SK-N-SH treated with all-trans-retinoic acid at 6 μM for 48 hours (cell line): Measurements from ENCODE around the gene FITM1.
"Not testable (repeated sequence)": the region's sequence is repeated elsewhere in the genome, so short reads cannot be mapped to it uniquely, and the experiment has no call there.

Source experiments
- ATAC-seq: fragments of 200-7000 bp; cut with Tn5 transposase; 3 replicates; pipeline ENCODE4 v1.9.1; 2020; ENCODE audit warnings: mild to moderate bottlenecking, moderate library complexity
- ARNTL ChIP-seq: fragments of 450-650 bp; formaldehyde crosslinking; IDR thresholded peaks from 2 replicates; pipeline ENCODE4 v1.5.0; 2020; ENCODE audit warnings: low read depth, mild to moderate bottlenecking, moderate library complexity, borderline replicate concordance
- BACH2 ChIP-seq: fragments of 250-450 bp; sonication (Bioruptor Pico); IDR thresholded peaks from 2 replicates; pipeline ENCODE4 v1.9.0; 2021; ENCODE audit warnings: mild to moderate bottlenecking, borderline replicate concordance
- CSDC2 ChIP-seq: fragments of 250-450 bp; sonication (Bioruptor Pico); IDR thresholded peaks from 2 replicates; pipeline ENCODE4 v1.5.0; 2020; ENCODE audit warnings: mild to moderate bottlenecking, moderate library complexity
- CSRNP3 ChIP-seq: fragments of 250-450 bp; sonication (Bioruptor Pico); IDR thresholded peaks from 2 replicates; pipeline ENCODE4 v1.5.1; 2021; ENCODE audit warnings: mild to moderate bottlenecking, moderate library complexity
- ESRRG ChIP-seq: fragments of 250-450 bp; sonication (Bioruptor Pico); IDR thresholded peaks from 2 replicates; pipeline ENCODE4 v1.6.1; 2021; ENCODE audit warnings: mild to moderate bottlenecking
- GLIS3 ChIP-seq: fragments of 250-450 bp; sonication (Bioruptor Pico); IDR thresholded peaks from 2 replicates; pipeline ENCODE4 v1.5.0; 2020; ENCODE audit warnings: mild to moderate bottlenecking, moderate library complexity
- ISL1 ChIP-seq: fragments of 250-450 bp; sonication (Bioruptor Pico); IDR thresholded peaks from 2 replicates; pipeline ENCODE4 v2.1.2; 2022; ENCODE audit warnings: mild to moderate bottlenecking, moderate library complexity
- OSR1 ChIP-seq: fragments of 250-450 bp; sonication (Bioruptor Pico); IDR thresholded peaks from 2 replicates; pipeline ENCODE4 v1.8.0; 2022; ENCODE audit warnings: moderate library complexity, mild to moderate bottlenecking, inconsistent platforms
- POU6F1 ChIP-seq: fragments of 250-450 bp; sonication (Bioruptor Pico); IDR thresholded peaks from 2 replicates; pipeline ENCODE4 v1.8.0; 2021; ENCODE audit warnings: low read depth, mild to moderate bottlenecking, moderate library complexity, borderline replicate concordance
- PPARA ChIP-seq: fragments of 250-450 bp; sonication (Bioruptor Pico); IDR thresholded peaks from 2 replicates; pipeline ENCODE4 v1.5.0; 2020; ENCODE audit warnings: mild to moderate bottlenecking, borderline replicate concordance
- SNAI2 ChIP-seq: fragments of 250-450 bp; sonication (Bioruptor Pico); IDR thresholded peaks from 2 replicates; pipeline ENCODE4 v1.5.0; 2020; ENCODE audit warnings: mild to moderate bottlenecking, moderate library complexity
- TCF4 ChIP-seq: fragments of 250-450 bp; sonication (Bioruptor Pico); IDR thresholded peaks from 2 replicates; pipeline ENCODE4 v1.8.0; 2021; ENCODE audit warnings: mild to moderate bottlenecking, moderate library complexity, borderline replicate concordance
- TOX ChIP-seq: fragments of 250-450 bp; sonication (Bioruptor Pico); IDR thresholded peaks from 2 replicates; pipeline ENCODE4 v1.8.0; 2021; ENCODE audit warnings: mild to moderate bottlenecking, moderate library complexity, borderline replicate concordance
- ZC3H10 ChIP-seq: fragments of 250-450 bp; sonication (Bioruptor Pico); IDR thresholded peaks from 2 replicates; pipeline ENCODE4 v1.5.1; 2021; ENCODE audit warnings: mild to moderate bottlenecking, moderate library complexity
- ZFP3 ChIP-seq: fragments of 250-450 bp; sonication (Bioruptor Pico); IDR thresholded peaks from 2 replicates; pipeline ENCODE4 v1.5.0; 2020; ENCODE audit warnings: mild to moderate bottlenecking, moderate library complexity
- ZFP30 ChIP-seq: fragments of 450-650 bp; formaldehyde crosslinking; IDR thresholded peaks from 2 replicates; pipeline ENCODE4 v1.5.0; 2022; ENCODE audit warnings: mild to moderate bottlenecking, moderate library complexity
- ZNF565 ChIP-seq: fragments of 450-650 bp; formaldehyde crosslinking; conservative IDR thresholded peaks from 2 replicates; pipeline ENCODE4 v1.5.0; 2020; ENCODE audit warnings: low read depth, mild to moderate bottlenecking, moderate library complexity
- ZNF70 ChIP-seq: fragments of 450-650 bp; formaldehyde crosslinking; IDR thresholded peaks from 2 replicates; pipeline ENCODE4 v1.5.0; 2020; ENCODE audit warnings: mild to moderate bottlenecking, moderate library complexity
- ZNF8 ChIP-seq: fragments of 450-650 bp; formaldehyde crosslinking; IDR thresholded peaks from 2 replicates; pipeline ENCODE4 v1.5.0; 2020; ENCODE audit warnings: mild to moderate bottlenecking, moderate library complexity
- TF ChIP-seq, protein P1 (sequence below): fragments of 250-450 bp; sonication (Bioruptor Pico); IDR thresholded peaks from 2 replicates; pipeline ENCODE4 v1.5.1; 2020; ENCODE audit warnings: low read depth, mild to moderate bottlenecking, moderate library complexity

Gene FITM1

GRCh38 chr14:24103451-24103850 lies 27.0 kb upstream of the FITM1 start:
- no peak for TF ChIP-seq SNAI2 (CRISPR knock-in tag)
- no peak for TF ChIP-seq ZNF565 (CRISPR knock-in tag)
- TF ChIP-seq ISL1 (CRISPR knock-in tag) = no peak
- no peak for TF ChIP-seq CSRNP3 (CRISPR knock-in tag)
- TF ChIP-seq PPARA (CRISPR knock-in tag) = no peak
- no peak for TF ChIP-seq GLIS3 (CRISPR knock-in tag)
- TF ChIP-seq OSR1 (CRISPR knock-in tag) = no peak
- no peak for TF ChIP-seq ZC3H10 (CRISPR knock-in tag)
- TF ChIP-seq ZNF70 (CRISPR knock-in tag) = no peak
- no peak for TF ChIP-seq ZFP3
- TF ChIP-seq TCF4 = no peak
- TF ChIP-seq POU6F1 = no peak
- TF ChIP-seq ESRRG (CRISPR knock-in tag) = no peak
- no peak for TF ChIP-seq ARNTL (CRISPR knock-in tag)
- TF ChIP-seq ZFP30 (CRISPR knock-in tag) = no peak
- TF ChIP-seq, protein P1, sequence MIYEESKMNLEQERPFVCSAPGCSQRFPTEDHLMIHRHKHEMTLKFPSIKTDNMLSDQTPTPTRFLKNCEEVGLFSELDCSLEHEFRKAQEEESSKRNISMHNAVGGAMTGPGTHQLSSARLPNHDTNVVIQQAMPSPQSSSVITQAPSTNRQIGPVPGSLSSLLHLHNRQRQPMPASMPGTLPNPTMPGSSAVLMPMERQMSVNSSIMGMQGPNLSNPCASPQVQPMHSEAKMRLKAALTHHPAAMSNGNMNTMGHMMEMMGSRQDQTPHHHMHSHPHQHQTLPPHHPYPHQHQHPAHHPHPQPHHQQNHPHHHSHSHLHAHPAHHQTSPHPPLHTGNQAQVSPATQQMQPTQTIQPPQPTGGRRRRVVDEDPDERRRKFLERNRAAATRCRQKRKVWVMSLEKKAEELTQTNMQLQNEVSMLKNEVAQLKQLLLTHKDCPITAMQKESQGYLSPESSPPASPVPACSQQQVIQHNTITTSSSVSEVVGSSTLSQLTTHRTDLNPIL = no peak
- TF ChIP-seq CSDC2 (CRISPR knock-in tag) = no peak
- TF ChIP-seq ZNF8 = no peak
- no peak for TF ChIP-seq TOX (CRISPR knock-in tag)
- TF ChIP-seq BACH2 (CRISPR knock-in tag) = no peak
- ATAC-seq = no peak

DNA sequence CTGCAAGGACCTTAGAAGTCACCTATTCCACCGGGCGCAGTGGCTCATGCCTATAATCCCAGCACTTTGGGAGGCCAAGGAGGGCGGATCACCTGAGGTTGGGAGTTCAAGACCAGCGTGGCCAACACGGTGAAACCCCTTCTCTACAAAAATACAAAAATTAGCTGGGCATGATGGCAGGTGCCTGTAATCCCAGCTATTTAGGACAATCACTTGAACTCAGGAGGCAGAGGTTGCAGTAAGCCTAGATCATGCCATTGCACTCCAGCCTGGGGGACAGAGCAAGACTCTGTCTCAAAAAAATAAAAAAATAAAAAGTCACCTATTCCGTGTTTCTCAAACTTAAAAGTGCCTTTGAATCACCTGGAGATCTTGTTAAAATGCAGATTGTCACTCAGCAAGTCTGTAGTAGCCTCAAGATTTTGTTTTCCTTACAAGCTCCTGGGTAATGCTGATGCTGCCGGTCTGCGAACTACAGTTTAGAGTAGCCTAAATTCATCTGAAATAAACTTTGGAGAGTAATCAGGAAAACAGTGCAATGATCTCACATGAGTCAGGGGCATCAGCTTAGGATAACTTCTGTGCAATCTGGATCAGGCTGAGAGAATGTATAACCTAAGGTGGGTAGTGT lies 24.7 kb upstream of the FITM1 start:
- ATAC-seq = not testable (repeated sequence)

DNA sequence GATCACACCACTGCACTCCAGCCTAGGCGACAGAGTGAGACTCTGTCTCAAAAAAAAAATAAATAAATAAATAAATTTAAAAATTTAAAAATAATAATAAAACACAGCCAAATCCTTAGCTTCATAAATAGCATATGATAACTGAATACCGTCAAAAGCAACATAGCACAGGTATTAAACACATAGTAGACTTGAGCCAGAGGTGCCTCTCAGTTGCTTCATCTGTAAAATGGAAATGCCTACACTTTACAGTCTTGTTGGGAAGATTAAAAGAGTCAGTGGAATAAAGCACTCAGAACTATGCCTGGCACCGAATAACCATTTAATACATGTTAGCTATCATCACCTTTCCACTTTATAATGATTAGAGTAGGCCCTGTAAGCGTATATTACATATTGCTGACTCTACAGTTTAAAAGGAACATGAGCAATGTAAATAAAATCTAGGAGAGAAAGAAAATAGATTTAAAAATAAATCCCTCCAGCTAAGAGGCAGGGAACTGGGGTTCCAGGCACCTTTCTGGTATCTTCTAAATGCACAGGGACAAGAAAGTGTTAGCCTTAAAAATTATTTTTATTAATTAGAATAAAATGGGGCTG lies 23.7 kb upstream of the FITM1 start:
- no peak for TF ChIP-seq SNAI2 (CRISPR knock-in tag)
- no peak for TF ChIP-seq ESRRG (CRISPR knock-in tag)
- no peak for TF ChIP-seq CSDC2 (CRISPR knock-in tag)
- TF ChIP-seq ZFP30 (CRISPR knock-in tag) = no peak
- no peak for TF ChIP-seq CSRNP3 (CRISPR knock-in tag)
- no peak for TF ChIP-seq OSR1 (CRISPR knock-in tag)
- TF ChIP-seq ZFP3 = no peak
- no peak for TF ChIP-seq ZNF565 (CRISPR knock-in tag)
- no peak for TF ChIP-seq TOX (CRISPR knock-in tag)
- TF ChIP-seq ISL1 (CRISPR knock-in tag) = no peak
- no peak for TF ChIP-seq PPARA (CRISPR knock-in tag)
- no peak for TF ChIP-seq ZNF8
- ATAC-seq = no peak

DNA sequence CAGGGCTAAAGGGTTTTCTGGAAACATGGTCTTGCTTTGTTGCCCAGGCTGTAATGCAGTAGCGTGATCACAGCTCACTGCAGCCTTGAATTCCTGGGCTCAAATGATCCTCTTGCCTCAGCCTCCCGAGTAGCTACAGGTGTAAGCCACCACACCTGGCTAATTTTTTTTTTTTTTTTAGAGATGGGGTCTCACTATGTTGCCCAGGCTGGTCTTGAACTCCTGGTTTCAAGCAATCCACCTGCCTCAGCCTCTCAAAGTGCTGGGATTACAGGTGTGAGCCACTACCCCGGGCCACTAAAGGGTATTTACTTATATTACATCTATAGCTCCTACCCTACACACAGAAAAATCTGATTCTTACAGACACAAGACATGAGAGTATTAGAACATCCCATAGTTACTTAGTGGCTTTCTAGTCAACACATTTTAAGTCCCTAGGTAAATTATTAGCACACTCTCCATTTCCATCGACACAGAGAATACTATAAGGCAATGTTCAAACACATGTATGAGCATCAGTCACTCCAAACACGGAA lies 22.1 kb upstream of the FITM1 start:
- TF ChIP-seq GLIS3 (CRISPR knock-in tag) (no peak), CSDC2 (CRISPR knock-in tag) (no peak), PPARA (CRISPR knock-in tag) (no peak), POU6F1 (no peak)
- peak; percentile 51; the same call in 2 of the 3 replicates for ATAC-seq
